Measurements from ENCODE around the gene MTUS2. TPM values are rescaled to one million over a fixed set of nuclear protein-coding genes. Genes with fewer than 3 reads are reported as not detected.

The MTUS2 gene
- total and polyA plus RNA-seq, 2 experiments from 2014 or later, result 0.27 to 0.38 TPM

DNA sequence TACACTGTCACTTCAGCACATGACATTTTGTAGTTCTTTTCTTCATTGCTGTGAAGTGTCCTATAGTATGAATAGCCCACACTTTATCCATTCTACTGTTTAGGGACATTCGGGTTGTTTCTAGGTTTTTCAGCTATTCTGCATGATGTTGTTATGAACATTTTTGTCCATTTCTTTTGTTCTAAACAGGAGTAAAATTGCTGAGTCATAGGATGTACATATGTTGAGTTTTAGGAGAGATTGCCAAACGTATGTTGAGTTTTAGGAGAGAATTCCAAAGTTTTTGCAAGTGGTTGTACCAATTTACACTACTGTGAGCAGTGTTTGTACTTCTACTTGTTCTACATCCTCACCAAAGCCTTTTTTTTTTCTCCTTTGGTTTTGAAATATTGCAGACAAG, 115.0 kb downstream of the MTUS2 start:
- Histone ChIP-seq H3K27me3 (ENCODE audit: insufficient read depth) (no peaks in the 10 kb centered on the region), H3K4me1 (ENCODE audit: insufficient read depth) (no peaks in the 10 kb centered on the region), H4K20me1 (replicated peaks; ENCODE audit: insufficient read depth) (no peaks in the 10 kb centered on the region), H3K27ac (ENCODE audit: low read depth) (no peak overlapping the region), H2AFZ (no peak overlapping the region), H3F3A (replicated peaks; ENCODE audit: low read depth) (no peaks in the 10 kb centered on the region), H3K79me2 (replicated peaks; ENCODE audit: insufficient read depth) (no peaks in the 10 kb centered on the region), H3K9me2 (ENCODE audit: insufficient read depth) (no peaks in the 10 kb centered on the region), H3K36me3 (ENCODE audit: insufficient read depth) (no peaks in the 10 kb centered on the region), H3K4me3 (no peak overlapping the region), H3K4me2 (no peak overlapping the region)
- Mint-ChIP-seq H3K36me3 (ENCODE audit: low read depth) (no peaks in the 10 kb centered on the region), H3K4me3 (no peak overlapping the region), H3K4me1 (no peaks in the 10 kb centered on the region), H3K27ac (no peak overlapping the region), H3K9me3 (peaks cover 3% of the 10 kb centered on the region; the same call in 1 of the 3 replicates), H3K27me3 (ENCODE audit: insufficient read depth, low read depth, poor library complexity) (peaks cover 9% of the 10 kb centered on the region)
- ATAC-seq (no peak), DNase-seq (ENCODE audit: low spot score) (no peak)
- TF ChIP-seq, protein P1, sequence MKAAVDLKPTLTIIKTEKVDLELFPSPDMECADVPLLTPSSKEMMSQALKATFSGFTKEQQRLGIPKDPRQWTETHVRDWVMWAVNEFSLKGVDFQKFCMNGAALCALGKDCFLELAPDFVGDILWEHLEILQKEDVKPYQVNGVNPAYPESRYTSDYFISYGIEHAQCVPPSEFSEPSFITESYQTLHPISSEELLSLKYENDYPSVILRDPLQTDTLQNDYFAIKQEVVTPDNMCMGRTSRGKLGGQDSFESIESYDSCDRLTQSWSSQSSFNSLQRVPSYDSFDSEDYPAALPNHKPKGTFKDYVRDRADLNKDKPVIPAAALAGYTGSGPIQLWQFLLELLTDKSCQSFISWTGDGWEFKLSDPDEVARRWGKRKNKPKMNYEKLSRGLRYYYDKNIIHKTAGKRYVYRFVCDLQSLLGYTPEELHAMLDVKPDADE (IDR thresholded peaks at IDR 0.05), result no peak
- TF ChIP-seq, protein P2, sequence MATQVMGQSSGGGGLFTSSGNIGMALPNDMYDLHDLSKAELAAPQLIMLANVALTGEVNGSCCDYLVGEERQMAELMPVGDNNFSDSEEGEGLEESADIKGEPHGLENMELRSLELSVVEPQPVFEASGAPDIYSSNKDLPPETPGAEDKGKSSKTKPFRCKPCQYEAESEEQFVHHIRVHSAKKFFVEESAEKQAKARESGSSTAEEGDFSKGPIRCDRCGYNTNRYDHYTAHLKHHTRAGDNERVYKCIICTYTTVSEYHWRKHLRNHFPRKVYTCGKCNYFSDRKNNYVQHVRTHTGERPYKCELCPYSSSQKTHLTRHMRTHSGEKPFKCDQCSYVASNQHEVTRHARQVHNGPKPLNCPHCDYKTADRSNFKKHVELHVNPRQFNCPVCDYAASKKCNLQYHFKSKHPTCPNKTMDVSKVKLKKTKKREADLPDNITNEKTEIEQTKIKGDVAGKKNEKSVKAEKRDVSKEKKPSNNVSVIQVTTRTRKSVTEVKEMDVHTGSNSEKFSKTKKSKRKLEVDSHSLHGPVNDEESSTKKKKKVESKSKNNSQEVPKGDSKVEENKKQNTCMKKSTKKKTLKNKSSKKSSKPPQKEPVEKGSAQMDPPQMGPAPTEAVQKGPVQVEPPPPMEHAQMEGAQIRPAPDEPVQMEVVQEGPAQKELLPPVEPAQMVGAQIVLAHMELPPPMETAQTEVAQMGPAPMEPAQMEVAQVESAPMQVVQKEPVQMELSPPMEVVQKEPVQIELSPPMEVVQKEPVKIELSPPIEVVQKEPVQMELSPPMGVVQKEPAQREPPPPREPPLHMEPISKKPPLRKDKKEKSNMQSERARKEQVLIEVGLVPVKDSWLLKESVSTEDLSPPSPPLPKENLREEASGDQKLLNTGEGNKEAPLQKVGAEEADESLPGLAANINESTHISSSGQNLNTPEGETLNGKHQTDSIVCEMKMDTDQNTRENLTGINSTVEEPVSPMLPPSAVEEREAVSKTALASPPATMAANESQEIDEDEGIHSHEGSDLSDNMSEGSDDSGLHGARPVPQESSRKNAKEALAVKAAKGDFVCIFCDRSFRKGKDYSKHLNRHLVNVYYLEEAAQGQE (IDR thresholded peaks at IDR 0.05; ENCODE audit: unreplicated experiment), result no peak
- no peak for TF ChIP-seq JUNB (IDR thresholded peaks at IDR 0.05; ENCODE audit: unreplicated experiment)
- no peak for TF ChIP-seq POLR2AphosphoS5 (IDR thresholded peaks at IDR 0.05; ENCODE audit: low read depth)
- no peak for TF ChIP-seq CREB1 (CRISPR knock-in tag; IDR thresholded peaks at IDR 0.05; ENCODE audit: low read depth)
- no peak for TF ChIP-seq ZNF462 (CRISPR knock-in tag; IDR thresholded peaks at IDR 0.05)
- TF ChIP-seq EZH2phosphoT487 (IDR thresholded peaks at IDR 0.05; ENCODE audit: unreplicated experiment), result no peak
